Stimulated activated CD8-positive, alpha-beta memory T cell treated with anti-CD3 and anti-CD28 coated beads, Interleukin-15, amount 100 ng/mL, for 48 hours (primary cell): Measurements from ENCODE around the gene KDM6A.
"Not testable (repeated sequence)": the region's sequence is repeated elsewhere in the genome, so short reads cannot be mapped to it uniquely, and the experiment has no call there.

Experiments used
- DNase-seq, 2 donors: peaks; one replicate each; pipeline ENCODE4 v3.0.0-alpha.2; 2020; ENCODE audit warnings: low read depth in 2 of 2

KDM6A gene

GRCh38 chrX:44872821-44873414 lies at the start of gene KDM6A:
Gene KDM6A (plus strand): TSS chrX:44873188. CDS start chrX:44873552, 364 bp downstream.
- DNase-seq, result peak; percentile 92 to 99

GRCh38 chrX:44823193-44823592 lies 49.8 kb upstream of the KDM6A start:
- not testable (repeated sequence) for DNase-seq

DNA sequence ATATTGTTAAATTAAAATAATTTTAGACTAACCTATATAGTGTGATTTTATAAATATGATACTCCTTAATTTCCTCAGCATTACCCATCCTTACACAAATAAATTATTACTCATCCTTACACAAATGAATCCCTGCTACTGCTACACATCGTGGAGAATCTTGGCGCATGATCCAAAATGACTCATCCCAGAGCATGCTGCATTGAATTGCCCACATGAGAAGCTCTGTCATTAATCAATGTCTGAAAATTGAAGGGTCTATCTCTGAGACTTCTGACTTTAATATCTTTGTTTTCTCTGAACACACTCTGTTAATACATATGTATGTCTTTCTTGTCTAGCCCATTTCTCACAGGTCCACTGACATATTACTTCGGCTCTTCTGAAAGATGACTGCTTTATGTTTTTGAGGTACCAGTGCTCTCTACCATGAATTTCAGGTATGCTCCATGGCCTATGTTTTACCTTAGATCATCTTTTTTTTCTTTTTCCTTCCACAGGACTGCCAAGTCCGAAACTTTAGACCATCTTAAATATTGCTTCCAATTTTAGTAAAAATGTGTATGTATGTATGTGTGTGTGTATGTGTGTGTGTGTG lies 44.9 kb upstream of the KDM6A start:
- no peak for DNase-seq

- no peak for DNase-seq
These were observed 43.2 kb upstream of the KDM6A start for GRCh38 chrX:44829832-44830231.

DNA sequence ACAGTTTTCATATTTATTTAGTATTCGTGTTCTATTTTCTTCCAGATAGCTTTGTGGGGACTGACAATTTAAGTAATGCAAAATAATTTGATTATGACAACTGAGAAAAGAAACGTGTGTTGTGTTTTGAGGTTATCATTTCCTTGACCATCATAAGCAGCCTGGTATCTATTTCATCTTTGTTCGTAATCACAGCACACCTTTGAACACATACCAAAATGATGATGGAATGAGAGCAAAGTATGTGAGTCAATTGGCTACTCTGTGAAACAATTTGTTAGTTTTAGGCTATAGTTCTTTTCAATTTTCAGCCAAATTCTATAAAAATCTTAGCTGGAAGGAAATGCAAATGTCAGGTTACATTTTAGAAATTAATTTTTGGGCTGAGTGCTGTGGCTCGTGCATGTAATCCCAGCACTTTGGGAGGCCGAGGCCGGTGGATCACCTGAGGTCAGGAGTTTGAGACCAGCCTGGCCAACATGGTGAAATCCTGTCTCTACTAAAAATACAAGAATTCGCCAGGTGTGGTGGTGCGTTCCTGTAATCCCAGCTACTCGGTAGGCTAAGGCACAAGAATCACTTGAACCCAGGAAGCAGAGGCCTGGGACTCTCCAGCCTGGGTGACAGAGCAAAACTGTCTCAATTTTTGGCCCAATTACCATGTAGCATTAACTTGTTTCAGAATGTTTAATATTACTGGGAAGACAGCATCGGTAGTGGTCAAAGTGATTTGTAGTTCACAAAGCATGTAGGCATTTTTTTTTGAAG lies 30.3 kb upstream of the KDM6A start:
- DNase-seq, result no peak

DNA sequence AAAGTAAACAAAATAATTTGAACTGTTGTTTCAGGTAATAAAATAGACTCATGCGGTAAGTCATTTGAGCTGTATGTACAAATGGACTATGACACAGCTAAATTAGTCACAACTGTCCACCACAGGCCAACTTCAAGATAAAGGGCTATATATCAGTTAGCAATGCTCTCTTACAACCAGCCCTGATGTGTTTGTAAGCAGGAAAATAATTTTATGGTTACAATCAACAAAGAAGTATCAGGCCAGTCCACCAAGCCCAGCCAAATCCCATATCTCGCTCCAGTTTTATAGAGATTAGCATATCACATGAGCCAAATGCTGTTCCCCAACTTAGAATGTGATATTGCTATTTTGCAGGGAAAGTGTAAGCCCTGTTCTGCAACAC lies 29.7 kb upstream of the KDM6A start:
- no peak for DNase-seq

- no peak for DNase-seq
These were observed 29.2 kb upstream of the KDM6A start, which contains the start of gene DUSP21 for GRCh38 chrX:44843753-44844152. Gene DUSP21 (plus strand): TSS chrX:44844021. CDS start chrX:44844133, 112 bp downstream.

- DNase-seq, result no peak
These were observed 28.8 kb upstream of the KDM6A start for GRCh38 chrX:44844204-44844603.

DNA sequence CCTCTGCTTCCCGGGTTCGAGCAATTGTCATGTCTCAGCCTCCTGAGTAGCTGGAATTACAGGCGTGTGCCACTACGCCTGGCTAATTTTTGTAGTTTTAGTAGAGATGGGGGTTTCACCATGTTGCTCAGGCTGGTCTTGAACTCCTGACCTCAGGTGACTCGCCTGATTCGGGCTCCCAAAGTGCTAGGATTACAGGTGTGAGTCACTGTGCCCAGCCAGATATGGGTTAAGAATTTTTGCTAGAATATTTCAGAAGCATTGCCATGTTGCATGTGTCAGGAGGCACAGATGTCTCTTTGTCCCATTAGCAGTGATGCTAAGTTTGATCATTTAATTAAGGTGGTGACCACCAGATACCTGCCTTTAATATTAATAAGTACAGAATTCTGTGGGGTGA lies 22.1 kb upstream of the KDM6A start:
- not testable (repeated sequence) for DNase-seq

DNA sequence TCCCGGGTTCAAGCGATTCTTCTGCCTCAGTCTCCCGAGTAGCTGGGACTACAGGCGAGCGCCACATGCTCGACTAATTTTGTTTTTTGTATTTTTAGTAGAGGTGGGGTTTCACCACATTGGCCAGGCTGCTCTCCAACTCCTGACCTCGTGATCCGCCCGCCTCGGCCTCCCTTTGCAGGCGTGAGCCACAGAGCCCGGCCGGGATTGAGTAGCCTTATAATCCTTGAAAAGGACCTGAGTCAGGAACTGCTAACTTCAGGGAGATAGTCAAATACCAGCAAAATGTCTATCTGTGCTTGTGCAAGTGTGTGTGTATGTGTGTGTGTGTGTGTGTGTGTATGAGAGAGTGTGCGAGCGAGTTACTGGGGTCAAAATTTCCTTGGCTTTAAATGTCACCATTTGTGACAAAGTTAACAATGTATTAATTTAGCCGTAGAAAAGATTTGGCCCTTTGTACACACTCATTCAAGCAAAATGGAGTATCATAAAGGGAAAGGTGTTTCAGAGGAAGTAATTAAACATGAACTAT lies 1.8 kb upstream of the KDM6A start:
- DNase-seq, result no peak

DNA sequence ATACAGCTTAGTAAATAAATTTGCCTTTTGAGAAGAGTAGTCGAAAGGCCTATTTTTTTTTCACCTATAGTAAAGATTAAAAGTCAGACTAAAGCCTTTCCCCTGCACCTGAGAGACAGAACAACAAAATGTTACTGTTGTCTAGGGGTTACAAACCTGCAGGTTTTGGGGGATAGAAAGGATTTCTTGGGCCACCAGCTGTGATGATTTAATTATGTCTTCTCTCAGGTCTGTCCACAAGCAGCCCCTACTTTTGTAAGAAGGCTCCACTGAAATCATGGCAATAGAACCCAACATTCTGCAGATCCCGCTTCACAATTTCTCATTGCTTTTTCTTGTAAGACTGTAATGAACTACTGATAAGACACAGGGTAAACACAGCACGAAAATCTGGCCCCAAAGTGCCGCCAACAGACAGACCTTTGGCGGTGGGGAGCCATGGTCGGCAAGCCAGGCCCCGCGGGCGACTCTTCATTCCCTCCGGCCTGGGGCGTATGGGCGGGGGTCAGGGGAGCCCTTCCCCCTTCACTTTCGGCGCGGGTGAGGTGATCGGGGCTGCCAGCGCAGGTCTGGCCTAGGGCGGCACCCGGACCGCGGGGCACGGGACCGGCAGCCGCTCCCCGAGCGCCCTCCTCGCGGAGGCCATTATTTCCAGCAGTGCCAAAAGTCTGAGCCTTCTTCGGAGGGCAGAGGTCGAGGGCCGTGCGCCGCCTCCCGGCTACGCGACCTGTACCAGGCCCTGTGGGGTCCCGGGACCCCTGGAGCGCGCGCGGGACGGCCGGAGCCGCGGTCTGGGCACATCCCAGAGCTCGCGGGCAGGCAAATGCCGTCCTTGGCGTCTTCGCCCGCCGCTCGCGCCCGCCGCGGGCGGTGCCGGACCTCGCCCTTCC lies 812 bp upstream of the KDM6A start:
- peak in 1 of 2 donors; percentile 22 for DNase-seq

GRCh38 chrX:44873415-44874276 lies 658 bp downstream of the KDM6A start:
- DNase-seq, result peak; percentile 16 to 27

DNA sequence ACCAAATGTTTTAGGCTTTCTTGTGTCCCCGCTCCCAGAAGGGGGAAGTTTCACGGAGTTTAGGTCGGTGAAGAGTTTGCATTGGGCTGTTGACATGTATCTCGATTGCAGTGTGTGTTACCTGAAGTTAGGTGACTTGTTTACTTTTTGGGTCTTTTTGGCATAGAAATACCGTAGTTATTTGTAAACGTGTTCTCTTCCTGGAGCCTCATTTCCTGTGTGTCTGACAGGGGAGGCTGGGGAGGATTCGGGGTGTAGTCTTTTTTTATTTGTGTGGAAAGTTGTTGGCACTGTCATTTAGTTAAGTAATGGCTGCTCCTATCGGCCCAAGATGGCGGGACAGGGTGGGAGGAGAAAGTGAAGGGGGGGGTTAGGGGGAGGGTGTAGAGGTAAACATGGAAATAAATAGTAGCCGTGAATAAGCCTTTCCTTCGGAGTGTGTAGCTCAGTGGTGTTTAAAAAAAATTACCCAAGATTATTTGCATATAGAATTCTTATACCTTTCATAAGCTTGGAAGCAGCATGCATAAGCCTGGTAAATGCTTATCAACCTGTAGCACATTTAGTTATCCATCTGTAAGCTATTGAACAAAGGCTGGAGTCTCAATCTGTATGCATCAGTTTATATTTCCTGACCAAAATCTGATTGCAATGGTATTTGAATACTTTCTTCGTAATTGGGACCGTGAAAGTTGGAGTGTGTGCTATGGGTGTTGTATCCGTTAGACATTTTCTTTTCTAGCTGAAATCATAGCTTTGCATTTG lies 1.6 kb downstream of the KDM6A start:
- DNase-seq, result peak; percentile 15 to 29

- DNase-seq, result no peak
These were observed 2.1 kb downstream of the KDM6A start for GRCh38 chrX:44875185-44875489.

GRCh38 chrX:44876086-44876485 lies 3.1 kb downstream of the KDM6A start:
- no peak for DNase-seq

GRCh38 chrX:44876767-44877166 lies 3.8 kb downstream of the KDM6A start:
- DNase-seq, result no peak

GRCh38 chrX:44878780-44879179 lies 5.8 kb downstream of the KDM6A start:
- DNase-seq, result no peak

- no peak for DNase-seq
These were observed 8.6 kb downstream of the KDM6A start for GRCh38 chrX:44881549-44881948.

DNA sequence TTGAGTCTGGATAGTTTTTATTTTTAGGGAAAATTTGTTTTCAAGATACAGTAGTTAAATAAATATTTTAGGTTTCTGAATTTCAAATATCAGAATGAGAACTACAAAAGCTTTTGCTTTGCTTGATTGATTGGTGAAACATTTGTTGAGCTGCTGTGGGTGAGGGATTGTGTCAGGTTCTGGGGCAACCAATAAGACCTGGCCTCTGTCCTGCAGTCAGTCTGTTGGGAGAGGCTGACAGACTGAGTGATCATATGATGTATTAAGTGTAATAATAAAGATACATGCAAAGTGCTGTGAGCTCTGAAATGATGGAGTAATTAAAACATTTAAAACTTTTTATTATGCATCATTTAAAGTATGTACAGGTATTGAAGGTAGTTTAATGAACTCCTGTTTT lies 9.6 kb downstream of the KDM6A start:
- DNase-seq, result no peak

DNA sequence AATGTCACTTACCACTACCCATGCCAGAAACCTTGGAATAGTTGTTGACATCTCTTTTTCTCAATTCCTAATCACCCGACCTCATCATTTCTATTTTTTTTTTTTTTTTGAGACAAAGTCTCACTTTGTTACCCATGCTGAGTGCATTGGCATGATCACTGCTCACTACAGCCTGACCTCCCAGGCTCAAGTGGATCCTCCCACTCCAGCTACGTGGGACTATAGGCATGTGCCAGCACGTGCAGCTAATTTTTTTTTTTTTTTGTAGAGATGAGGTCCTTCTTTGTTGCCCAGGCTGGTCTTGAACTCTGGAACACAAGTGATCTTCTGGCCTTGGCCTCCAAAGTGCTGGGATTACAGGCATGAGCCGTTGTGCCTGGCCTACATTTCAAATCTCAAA lies 12.0 kb downstream of the KDM6A start:
- no peak for DNase-seq
